ENCODE measurements around the gene ATG2A. TPM values are rescaled to one million over a fixed set of nuclear protein-coding genes. Genes with fewer than 3 reads are reported as not detected.
A peak's percentile ranks its signal among the peaks of the same experiment; 100 is the strongest.

The ATG2A gene
- total RNA-seq, 1 experiment from 2014 or later, result 28.8 TPM

DNA sequence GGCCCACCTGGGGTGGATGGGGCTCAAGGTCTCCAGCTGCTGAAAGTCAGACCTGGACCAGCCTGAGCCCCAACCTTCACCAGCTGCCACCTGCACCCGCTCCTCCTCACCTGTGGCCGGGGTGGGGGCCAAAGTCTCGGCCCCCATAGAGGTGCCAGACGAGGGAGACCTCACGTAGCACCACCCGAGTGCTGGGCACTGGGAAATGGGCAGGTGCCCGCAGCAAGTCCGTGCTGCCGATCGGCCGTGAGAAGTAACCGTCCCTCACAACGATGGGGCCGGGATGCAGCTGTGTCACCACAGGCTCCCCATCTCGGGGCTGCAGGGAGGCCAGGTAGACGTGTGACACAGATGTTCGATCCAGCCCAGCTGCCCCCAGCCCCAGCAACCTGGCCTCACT, 16.2 kb downstream of the ATG2A start:
- TF ChIP-seq, protein P1, sequence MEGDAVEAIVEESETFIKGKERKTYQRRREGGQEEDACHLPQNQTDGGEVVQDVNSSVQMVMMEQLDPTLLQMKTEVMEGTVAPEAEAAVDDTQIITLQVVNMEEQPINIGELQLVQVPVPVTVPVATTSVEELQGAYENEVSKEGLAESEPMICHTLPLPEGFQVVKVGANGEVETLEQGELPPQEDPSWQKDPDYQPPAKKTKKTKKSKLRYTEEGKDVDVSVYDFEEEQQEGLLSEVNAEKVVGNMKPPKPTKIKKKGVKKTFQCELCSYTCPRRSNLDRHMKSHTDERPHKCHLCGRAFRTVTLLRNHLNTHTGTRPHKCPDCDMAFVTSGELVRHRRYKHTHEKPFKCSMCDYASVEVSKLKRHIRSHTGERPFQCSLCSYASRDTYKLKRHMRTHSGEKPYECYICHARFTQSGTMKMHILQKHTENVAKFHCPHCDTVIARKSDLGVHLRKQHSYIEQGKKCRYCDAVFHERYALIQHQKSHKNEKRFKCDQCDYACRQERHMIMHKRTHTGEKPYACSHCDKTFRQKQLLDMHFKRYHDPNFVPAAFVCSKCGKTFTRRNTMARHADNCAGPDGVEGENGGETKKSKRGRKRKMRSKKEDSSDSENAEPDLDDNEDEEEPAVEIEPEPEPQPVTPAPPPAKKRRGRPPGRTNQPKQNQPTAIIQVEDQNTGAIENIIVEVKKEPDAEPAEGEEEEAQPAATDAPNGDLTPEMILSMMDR (IDR thresholded peaks at IDR 0.05), result no peak
- TF ChIP-seq POLR2AphosphoS5 (IDR thresholded peaks at IDR 0.05; ENCODE audit: low read depth, low read length) (no peak), TCF7L2 (IDR thresholded peaks at IDR 0.05; ENCODE audit: low read depth, low read length) (no peak), SIN3A (IDR thresholded peaks at IDR 0.05; ENCODE audit: borderline replicate concordance, insufficient read depth, low read depth, low read length) (no peak)
- TF ChIP-seq, protein P2, sequence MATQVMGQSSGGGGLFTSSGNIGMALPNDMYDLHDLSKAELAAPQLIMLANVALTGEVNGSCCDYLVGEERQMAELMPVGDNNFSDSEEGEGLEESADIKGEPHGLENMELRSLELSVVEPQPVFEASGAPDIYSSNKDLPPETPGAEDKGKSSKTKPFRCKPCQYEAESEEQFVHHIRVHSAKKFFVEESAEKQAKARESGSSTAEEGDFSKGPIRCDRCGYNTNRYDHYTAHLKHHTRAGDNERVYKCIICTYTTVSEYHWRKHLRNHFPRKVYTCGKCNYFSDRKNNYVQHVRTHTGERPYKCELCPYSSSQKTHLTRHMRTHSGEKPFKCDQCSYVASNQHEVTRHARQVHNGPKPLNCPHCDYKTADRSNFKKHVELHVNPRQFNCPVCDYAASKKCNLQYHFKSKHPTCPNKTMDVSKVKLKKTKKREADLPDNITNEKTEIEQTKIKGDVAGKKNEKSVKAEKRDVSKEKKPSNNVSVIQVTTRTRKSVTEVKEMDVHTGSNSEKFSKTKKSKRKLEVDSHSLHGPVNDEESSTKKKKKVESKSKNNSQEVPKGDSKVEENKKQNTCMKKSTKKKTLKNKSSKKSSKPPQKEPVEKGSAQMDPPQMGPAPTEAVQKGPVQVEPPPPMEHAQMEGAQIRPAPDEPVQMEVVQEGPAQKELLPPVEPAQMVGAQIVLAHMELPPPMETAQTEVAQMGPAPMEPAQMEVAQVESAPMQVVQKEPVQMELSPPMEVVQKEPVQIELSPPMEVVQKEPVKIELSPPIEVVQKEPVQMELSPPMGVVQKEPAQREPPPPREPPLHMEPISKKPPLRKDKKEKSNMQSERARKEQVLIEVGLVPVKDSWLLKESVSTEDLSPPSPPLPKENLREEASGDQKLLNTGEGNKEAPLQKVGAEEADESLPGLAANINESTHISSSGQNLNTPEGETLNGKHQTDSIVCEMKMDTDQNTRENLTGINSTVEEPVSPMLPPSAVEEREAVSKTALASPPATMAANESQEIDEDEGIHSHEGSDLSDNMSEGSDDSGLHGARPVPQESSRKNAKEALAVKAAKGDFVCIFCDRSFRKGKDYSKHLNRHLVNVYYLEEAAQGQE (IDR thresholded peaks at IDR 0.05; ENCODE audit: insufficient read depth in 1 of 2, low read depth in 2 of 2, low read length in 1 of 2), result no peak
- intact Hi-C loops (cut with micrococcal nuclease; ENCODE audit: unreplicated experiment) (no loop called here), in situ Hi-C loops (cut with HindIII; ENCODE audit: low pct_unique_long_range_greater_than_20kb, low sequenced_read_pairs) (no loop called here)
- Histone ChIP-seq H3K9me3 (ENCODE audit: control insufficient read depth, insufficient read depth, low read depth, low read length) (no peaks in the 10 kb centered on the region), H3K4me1 (ENCODE audit: control insufficient read depth, insufficient read depth, low read length) (peaks cover 7% of the 10 kb centered on the region), H3K27me3 (ENCODE audit: control insufficient read depth, insufficient read depth, low read length) (no peaks in the 10 kb centered on the region), H3K27ac (ENCODE audit: low read length) (peak overlapping the region; percentile 36), H3K4me3 (ENCODE audit: low read depth in 2 of 2, low read length in 2 of 2) (no peak overlapping the region), H3K36me3 (ENCODE audit: control insufficient read depth, insufficient read depth, low read length) (no peaks in the 10 kb centered on the region; the same call in 1 of the 2 replicates)
- POLR2A ChIA-PET, result interaction anchor here (1.0 kb wide), 1 partner anchor 11 kb away, joined by 3 read pairs; no protein-coding TSS in a partner anchor
- CTCF ChIA-PET, result interaction anchor here (0.6 to 1.1 kb wide), 2 partner anchors 51 to 113 kb away, joined by 3 to 9 read pairs; no protein-coding TSS in a partner anchor
- ATAC-seq (no peak), DNase-seq (ENCODE audit: low read depth, low spot score) (no peak)
- BruUV-seq (replicated peaks), result no TSS peak

DNA sequence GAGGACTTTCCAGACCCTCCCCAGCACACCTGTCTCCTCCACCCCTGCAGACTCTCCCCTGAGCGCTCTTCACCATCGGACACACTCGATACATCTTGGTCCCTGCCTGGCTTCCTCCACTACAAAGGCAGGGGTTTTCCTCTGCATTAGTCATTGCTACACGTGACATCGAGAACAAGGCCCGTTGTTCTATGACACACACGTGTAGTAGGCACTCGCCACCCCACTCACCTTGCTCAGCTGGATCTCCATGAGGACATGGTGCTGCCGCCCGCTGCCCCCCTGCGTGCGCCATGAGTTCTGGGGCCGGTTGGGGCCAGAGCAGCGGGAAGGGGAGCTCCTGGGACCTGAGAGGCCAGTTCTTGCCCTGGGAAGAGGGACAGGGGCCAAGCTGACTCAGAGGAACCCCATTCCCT, 16.7 kb downstream of the ATG2A start:
- intact Hi-C loops (cut with micrococcal nuclease; ENCODE audit: unreplicated experiment) (no loop called here), in situ Hi-C loops (cut with HindIII; ENCODE audit: low pct_unique_long_range_greater_than_20kb, low sequenced_read_pairs) (no loop called here)
- DNase-seq (ENCODE audit: low read depth, low spot score), result no peak
- ChIA-PET CTCF (interaction anchor here (0.6 to 1.1 kb wide), 4 partner anchors 12 to 113 kb away, joined by 3 to 9 read pairs (median 4); no protein-coding TSS in a partner anchor), POLR2A (interaction anchor here (1.0 kb wide), 1 partner anchor 12 kb away, joined by 3 read pairs; no protein-coding TSS in a partner anchor)
- Histone ChIP-seq H3K4me3 (ENCODE audit: low read depth in 2 of 2, low read length in 2 of 2) (no peak overlapping the region), H3K36me3 (ENCODE audit: control insufficient read depth, insufficient read depth, low read length) (no peaks in the 10 kb centered on the region; the same call in 1 of the 2 replicates), H3K9me3 (ENCODE audit: control insufficient read depth, insufficient read depth, low read depth, low read length) (no peaks in the 10 kb centered on the region), H3K27me3 (ENCODE audit: control insufficient read depth, insufficient read depth, low read length) (no peaks in the 10 kb centered on the region), H3K27ac (ENCODE audit: low read length) (peak overlapping the region; percentile 36), H3K4me1 (ENCODE audit: control insufficient read depth, insufficient read depth, low read length) (peaks cover 7% of the 10 kb centered on the region)
- peak; percentile 70 for ATAC-seq
- BruUV-seq (replicated peaks), result no TSS peak
- TF ChIP-seq POLR2AphosphoS5 (IDR thresholded peaks at IDR 0.05; ENCODE audit: low read depth, low read length), result no peak
- TF ChIP-seq SIN3A (IDR thresholded peaks at IDR 0.05; ENCODE audit: borderline replicate concordance, insufficient read depth, low read depth, low read length), result no peak
- peak; percentile 58; the same call in 1 of the 2 replicates for TF ChIP-seq TCF7L2 (IDR thresholded peaks at IDR 0.05; ENCODE audit: low read depth, low read length)

DNA sequence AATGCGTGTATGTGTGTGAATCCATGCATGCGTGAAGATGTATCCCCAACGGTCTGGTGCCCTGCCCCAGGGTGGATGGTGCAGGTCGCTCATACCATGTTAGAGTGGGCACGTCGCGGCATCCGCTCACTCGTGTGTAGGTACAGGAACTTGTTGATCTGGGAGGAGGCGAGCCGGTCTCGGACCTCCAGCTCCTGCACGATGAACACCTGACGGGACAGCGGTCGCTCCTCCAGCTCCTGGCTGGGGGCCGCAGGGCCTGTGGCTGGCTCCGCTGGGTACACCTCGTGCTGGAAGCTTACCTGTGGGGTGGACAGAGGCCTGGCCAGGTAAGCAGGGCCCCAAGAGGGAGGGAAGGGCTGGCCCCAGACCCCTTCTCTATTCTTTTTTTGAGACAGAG, 18.5 kb downstream of the ATG2A start:
- ChIA-PET POLR2A (no interaction called here), CTCF (interaction anchor here (0.6 to 0.8 kb wide), 2 partner anchors 10 to 54 kb away, joined by 3 read pairs; no protein-coding TSS in a partner anchor)
- Histone ChIP-seq H3K4me3 (ENCODE audit: low read depth in 2 of 2, low read length in 2 of 2) (no peak overlapping the region), H3K27ac (ENCODE audit: low read length) (no peak overlapping the region), H3K9me3 (ENCODE audit: control insufficient read depth, insufficient read depth, low read depth, low read length) (no peaks in the 10 kb centered on the region), H3K36me3 (ENCODE audit: control insufficient read depth, insufficient read depth, low read length) (no peaks in the 10 kb centered on the region; the same call in 1 of the 2 replicates), H3K27me3 (ENCODE audit: control insufficient read depth, insufficient read depth, low read length) (no peaks in the 10 kb centered on the region), H3K4me1 (ENCODE audit: control insufficient read depth, insufficient read depth, low read length) (peaks cover 20% of the 10 kb centered on the region)
- in situ Hi-C loops (cut with HindIII; ENCODE audit: low pct_unique_long_range_greater_than_20kb, low sequenced_read_pairs) (no loop called here), intact Hi-C loops (cut with micrococcal nuclease; ENCODE audit: unreplicated experiment) (no loop called here)
- BruUV-seq (replicated peaks), result no TSS peak
- DNase-seq (ENCODE audit: low read depth, low spot score) (no peak), ATAC-seq (no peak)
- no peak for TF ChIP-seq POLR2AphosphoS5 (IDR thresholded peaks at IDR 0.05; ENCODE audit: low read depth, low read length)
- no peak for TF ChIP-seq TCF7L2 (IDR thresholded peaks at IDR 0.05; ENCODE audit: low read depth, low read length)

All from Panc1 (cell line).